ENCODE results near the gene CEP43. TPM values are rescaled to one million over a fixed set of nuclear protein-coding genes. Genes with fewer than 3 reads are reported as not detected.
"Not testable (repeated sequence)": the region's sequence is repeated elsewhere in the genome, so short reads cannot be mapped to it uniquely, and the experiment has no call there.

The CEP43 gene, protein sequence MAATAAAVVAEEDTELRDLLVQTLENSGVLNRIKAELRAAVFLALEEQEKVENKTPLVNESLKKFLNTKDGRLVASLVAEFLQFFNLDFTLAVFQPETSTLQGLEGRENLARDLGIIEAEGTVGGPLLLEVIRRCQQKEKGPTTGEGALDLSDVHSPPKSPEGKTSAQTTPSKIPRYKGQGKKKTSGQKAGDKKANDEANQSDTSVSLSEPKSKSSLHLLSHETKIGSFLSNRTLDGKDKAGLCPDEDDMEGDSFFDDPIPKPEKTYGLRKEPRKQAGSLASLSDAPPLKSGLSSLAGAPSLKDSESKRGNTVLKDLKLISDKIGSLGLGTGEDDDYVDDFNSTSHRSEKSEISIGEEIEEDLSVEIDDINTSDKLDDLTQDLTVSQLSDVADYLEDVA
- 9.9 and 19.3 TPM in 2 replicates for total RNA-seq (2014; rRNA removed; shearing (Covaris generic); ENCODE audit: low replicate concordance)

DNA sequence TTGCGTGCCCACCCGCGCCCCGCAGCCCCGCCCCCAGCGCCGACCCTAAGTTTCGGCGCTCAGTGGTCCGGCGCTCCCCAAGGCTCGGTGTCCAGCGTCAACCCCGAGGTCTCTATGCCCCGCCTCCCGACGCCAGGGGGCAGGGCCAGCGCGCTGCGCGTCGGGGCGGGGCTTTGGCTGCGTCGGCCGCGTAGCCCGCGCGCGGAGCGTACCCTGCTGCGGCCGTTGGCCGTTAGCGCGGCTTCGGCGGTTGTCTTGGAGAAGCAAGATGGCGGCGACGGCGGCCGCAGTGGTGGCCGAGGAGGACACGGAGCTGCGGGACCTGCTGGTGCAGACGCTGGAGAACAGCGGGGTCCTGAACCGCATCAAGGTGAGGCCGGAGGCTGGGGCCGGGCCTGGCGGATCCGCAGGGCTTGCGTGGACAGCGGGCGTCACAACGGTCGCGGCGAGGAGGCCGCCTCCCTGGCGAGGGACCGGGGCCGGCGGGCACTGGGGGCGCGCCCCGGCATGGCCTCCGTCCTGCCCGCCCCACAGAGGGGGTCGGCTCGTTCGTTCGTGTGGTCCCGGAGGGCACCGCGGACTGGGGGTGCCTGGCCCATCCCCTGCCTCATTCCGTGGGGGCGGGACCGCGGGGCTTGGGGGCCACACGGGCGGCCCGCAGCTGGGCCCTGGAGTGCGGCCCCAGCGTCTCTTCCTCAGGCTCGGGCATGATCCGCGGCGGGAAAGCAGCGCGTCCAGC, at the start of gene CEP43:
TSS of gene CEP43 (plus strand) at position 253 of the 739 bp plus-strand sequence. CDS start at position 269, 16 bp downstream.
- peak; percentile 89 for DNase-seq (ENCODE audit: low read depth)
- in situ Hi-C loops (cut with HindIII; ENCODE audit: low pct_unique_long_range_greater_than_20kb, low sequenced_read_pairs), result no loop called here

DNA sequence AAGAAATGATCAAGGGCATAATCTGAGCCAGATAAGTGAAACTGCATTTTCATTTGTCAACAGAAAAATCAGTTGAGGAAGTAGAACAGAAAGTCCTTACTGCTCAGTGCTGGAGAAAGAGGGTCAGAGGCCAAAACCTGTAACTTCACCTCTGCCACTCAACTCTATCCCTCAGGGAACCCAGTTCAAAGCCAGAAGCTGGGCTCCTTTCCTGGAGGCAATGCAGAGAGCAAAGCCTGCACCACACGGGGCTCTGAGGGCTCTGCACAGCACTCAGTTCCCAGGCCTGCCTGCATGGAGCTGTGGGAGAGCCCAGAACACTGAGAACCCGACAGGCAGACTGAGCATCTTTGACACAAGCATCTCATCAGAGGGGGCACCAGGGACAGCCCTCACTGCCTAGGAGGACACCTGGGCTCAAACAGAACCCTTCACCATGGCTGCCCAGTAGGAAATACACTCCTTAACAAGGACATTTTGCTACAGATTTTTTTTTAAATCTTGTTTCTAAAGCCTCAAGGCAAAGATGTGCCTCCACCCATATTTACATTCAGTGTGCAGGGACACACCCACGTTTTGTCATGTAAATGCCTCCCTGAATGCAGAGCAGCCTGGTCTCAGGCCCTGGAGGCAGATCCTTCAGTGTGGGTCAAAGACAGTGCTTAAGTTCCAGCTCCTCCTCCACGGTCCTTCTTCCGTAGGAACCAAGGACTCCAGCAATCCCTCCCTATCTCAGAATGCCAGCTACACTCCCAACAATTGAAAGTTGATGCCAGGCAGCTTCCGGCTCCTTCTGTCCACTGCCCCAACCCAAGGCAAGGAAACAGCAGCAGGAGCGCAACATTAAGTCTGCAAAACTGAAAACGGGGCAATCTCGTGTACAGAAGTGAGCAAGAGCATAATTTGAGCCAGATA, 49.4 kb upstream of the CEP43 start:
- no peak for DNase-seq (ENCODE audit: low read depth)
- in situ Hi-C loops (cut with HindIII; ENCODE audit: low pct_unique_long_range_greater_than_20kb, low sequenced_read_pairs), result no loop called here

DNA sequence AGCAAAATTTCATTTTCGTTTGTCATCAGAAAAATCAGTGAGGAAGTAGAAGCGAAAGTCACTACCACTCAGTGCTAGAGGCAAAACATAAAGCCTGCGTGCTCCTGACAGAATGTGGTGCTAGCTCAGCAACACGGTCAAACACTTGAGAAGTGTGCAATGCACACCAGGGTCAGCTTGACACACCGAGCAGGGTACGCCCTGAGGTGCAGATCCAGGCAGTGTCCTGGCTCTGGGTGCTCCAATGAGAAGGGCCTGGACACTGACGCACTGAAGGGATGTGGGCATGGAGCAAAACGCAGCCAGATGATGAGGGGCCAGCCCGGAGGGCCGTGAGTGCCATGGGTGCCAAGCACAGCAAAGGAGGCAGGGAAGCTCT, 48.8 kb upstream of the CEP43 start:
- in situ Hi-C loops (cut with HindIII; ENCODE audit: low pct_unique_long_range_greater_than_20kb, low sequenced_read_pairs), result no loop called here
- no peak for DNase-seq (ENCODE audit: low read depth)

DNA sequence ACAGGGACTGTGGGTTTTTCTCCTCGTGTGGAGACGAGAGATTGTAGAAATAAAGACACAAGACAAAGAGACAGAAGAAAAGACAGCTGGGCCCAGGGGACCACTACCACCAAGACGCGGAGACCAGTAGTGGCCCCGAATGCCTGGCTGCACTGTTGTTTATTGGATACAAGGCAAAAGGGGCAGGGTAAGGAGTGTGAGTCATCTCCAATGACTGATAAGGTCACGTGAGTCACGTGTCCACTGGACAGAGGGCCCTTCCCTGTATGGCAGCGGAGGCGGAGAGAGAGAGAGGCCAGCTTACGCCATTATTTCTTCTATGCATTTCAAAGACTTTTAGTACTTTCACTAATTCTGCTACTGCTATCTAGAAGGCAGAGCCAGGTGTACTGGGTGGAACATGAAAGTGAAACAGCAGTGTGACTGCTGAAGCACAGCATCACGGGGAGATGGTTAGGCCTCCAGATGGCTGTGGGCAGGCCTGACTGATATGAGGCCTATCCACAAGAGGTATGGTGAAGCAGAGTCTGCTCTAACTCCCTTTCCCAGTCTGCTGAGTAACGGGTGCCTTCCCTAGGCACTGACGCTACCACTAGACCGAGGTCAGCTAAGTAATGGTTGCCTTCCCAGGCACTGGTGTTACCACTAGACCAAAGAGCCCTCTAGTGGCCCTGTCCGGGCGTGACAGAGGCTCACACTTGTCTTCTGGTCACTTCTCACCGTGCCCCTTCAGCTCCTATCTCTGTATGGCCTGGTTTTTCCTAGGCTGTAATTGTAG, 48.1 kb upstream of the CEP43 start:
- peak; percentile 75 for DNase-seq (ENCODE audit: low read depth)
- in situ Hi-C loops (cut with HindIII; ENCODE audit: low pct_unique_long_range_greater_than_20kb, low sequenced_read_pairs), result not testable (repeated sequence)

DNA sequence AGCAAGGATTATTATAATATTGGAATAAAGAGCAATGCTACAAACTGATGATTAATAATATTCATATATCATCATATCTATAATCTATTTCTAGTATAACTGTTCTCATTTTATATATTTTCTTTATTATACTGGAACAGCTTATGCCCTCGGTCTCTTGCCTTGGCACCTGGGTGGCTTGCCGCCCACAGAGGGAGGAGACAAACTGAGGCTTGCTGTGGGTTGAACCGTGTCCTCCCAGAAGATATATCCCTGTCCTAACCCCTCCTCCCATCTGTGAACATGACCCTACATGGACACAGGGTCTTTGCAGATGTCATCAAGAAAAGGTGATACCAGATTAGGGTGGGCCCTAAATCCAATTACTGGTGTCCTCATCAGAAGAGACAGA, 47.5 kb upstream of the CEP43 start:
- no peak for DNase-seq (ENCODE audit: low read depth)
- in situ Hi-C loops (cut with HindIII; ENCODE audit: low pct_unique_long_range_greater_than_20kb, low sequenced_read_pairs), result no loop called here

DNA sequence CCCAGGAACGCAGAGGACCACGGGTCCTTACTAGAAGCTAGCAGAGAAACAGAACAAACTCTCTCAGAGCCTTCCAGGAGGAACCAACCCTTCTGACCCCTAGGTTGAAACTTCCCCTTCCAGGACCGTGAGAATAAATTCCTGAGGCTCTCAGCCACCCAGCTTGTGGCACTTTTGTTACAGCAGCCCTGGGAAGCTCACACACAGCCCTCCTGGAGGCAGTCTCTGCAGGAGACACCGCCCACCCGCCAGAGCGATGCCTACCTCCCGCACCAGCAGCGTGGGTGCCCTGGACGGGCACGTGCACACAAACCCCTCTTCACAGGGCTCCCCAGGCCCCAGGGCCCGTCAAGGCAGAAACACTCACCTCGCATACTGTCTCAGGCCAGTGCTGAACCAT, 47.1 kb upstream of the CEP43 start:
- no peak for DNase-seq (ENCODE audit: low read depth)
- in situ Hi-C loops (cut with HindIII; ENCODE audit: low pct_unique_long_range_greater_than_20kb, low sequenced_read_pairs), result no loop called here

DNA sequence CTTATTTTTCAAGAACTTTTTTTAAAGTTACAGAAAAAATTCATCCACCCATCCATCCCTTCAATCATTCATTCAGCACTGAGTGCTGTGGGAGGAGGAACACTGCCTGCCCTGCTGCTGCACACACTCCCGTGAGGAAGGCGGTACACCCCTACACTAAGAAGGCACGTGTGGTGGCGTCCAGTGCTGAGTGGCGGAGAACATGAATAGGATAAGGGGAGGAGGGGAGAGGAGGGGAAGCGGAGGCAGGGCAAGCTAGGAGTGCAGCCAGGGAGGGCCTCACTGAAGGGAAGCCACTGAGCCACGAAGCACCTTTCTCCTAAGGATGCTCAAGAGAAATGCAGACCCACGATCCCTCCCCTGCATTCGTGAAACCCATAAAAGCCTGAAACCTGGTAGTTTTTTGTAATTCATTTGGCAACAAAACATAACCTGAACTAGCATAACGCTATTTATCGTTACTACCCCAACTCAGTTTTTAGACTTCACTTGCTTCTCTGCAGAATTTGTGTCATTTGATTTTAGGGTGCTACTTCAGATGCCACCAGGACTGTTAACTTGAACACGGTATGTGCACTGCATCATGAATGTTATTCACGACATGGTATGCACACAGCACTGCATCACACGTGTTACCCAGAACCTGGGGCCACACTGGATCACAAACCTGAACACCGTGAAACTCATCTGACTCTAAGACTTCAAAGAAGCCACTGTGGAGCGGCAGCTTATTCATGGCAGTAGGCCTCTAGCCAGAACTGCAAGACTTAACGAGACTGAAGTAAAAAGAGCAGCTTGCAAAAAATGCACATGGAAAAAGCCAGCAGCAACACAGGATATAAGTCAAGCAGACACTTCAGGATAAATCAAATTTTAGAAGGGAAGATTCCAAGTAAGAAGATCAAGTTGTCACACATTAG, 46.4 kb upstream of the CEP43 start:
- no peak for DNase-seq (ENCODE audit: low read depth)
- in situ Hi-C loops (cut with HindIII; ENCODE audit: low pct_unique_long_range_greater_than_20kb, low sequenced_read_pairs), result no loop called here

DNA sequence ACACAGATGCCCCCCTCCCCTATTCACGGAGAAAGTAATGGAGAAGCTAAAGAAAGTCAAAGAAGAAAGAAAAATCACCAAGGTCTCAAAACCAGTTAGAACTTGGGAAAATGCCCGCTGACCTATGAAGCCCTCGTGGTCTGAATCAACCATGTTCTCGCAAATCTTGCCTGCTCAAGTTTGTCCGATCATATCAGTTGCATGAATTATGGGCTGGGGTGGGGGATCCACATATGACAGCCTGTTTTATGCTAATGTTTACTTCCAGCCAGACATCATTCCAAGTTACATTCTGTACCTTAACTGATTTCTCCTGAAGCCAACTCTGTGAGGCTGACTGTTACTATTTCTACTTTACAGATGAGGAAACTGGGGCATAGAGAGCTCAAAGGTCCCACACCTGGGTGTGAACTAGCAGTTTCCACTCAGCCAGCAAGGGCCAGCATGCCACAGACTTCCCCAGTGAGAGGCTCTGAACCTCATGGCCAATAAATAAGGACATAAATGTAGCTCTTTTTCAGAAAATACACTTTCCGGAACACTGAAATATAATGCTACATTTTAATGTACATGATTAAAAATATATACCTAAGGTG, 45.0 kb upstream of the CEP43 start:
- DNase-seq (ENCODE audit: low read depth), result no peak
- in situ Hi-C loops (cut with HindIII; ENCODE audit: low pct_unique_long_range_greater_than_20kb, low sequenced_read_pairs), result no loop called here

DNA sequence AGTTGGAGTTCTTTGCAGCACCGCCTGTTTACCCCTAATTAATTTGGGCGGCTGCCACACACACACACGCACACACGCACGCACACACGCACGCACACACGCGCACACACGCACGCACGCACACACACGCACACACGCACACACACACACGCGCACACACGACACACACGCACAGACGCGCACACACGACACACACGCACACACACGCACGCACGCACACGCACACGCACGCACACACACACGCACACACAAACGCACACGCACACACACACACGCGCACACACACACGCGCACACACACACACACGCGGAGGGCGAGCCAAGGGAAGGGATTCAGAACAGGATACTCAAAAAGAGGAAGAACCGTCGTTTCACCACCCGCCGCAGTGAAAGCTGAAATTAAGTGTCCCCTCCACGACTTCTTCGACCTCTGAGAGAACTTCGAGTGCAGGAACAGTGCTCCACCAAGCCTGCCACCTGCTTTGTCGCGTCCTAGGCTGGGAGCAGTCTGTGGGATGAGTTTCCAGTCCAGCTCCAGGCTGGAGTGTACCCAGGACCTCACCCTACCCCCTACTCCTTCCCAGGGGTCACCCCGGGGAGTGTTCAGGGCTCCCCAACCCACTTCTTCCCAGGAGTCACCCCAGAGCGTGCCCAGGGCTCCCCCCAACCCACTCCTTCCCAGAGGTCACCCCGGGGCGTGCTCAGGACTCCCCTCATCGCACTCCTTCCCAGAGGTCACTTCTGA, 43.9 kb upstream of the CEP43 start:
- peak; percentile 25 for DNase-seq (ENCODE audit: low read depth)
- in situ Hi-C loops (cut with HindIII; ENCODE audit: low pct_unique_long_range_greater_than_20kb, low sequenced_read_pairs), result no loop called here

DNA sequence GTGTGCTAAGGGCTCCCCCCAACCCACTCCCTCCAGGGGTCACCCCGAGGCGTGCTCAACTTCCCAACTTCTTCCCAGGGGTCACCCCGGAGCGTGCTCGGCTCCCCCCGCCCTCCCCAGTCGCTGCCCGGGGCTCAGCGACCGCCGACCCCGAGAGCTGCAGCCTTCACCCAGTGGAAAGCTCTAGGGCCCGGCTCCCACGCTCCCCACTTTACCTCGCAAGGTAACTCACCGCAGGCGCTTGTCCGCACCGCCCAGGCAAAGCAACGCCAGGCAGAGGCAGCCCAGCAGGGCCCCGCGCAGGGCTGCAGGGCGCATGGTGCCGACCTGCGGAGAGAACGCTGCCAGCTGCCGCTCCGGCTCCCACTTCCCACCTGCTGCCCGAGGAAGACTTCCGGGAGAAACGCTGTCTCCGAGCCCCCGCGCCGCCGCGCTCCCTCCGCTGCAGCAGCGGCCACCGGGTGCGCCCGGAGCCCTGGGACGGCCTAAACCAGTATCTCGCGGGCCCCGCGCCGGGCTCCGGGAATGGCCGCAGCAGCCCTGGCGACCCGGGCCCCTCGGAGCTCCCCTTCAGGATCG, 43.2 kb upstream of the CEP43 start:
- in situ Hi-C loops (cut with HindIII; ENCODE audit: low pct_unique_long_range_greater_than_20kb, low sequenced_read_pairs), result no loop called here
- DNase-seq (ENCODE audit: low read depth), result no peak

DNA sequence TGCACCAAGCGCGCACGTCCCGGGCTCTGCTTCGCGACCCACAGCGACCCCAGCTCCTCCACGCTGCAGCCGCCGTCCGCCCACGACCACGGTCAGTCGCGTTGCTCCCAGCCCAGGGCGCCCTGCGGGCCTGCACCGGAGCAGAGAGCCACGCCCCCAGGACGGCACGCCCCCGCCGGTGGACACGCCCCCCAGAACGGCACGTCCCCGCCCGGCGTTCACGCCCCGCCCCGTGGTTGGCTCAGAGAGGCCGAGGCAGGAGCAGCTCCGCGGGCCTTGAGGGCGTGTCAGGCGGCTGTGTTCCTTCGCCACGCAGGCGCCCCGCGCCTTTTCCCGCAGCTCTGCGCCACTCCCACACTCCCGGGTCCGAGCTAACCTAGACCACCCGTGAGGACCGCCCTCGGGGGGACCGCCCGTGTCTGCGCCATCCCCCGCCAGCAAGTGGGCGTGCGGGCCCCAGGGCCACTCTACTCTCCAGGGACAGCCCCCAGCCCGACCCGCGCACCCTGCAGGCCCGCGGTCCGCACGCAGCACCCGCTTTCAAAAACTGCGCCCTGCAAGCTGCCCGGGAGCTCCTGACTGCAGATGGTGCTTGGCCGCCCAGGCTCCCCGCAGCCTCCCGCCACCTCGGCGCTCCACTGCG, 42.6 kb upstream of the CEP43 start, which contains the start of gene RNASET2:
TSS of gene RNASET2 (minus strand) at position 107 of the 643 bp plus-strand sequence. CDS start 368 bp downstream, outside the sequence.
- DNase-seq (ENCODE audit: low read depth), result peak; percentile 78
- in situ Hi-C loops (cut with HindIII; ENCODE audit: low pct_unique_long_range_greater_than_20kb, low sequenced_read_pairs), result no loop called here

DNA sequence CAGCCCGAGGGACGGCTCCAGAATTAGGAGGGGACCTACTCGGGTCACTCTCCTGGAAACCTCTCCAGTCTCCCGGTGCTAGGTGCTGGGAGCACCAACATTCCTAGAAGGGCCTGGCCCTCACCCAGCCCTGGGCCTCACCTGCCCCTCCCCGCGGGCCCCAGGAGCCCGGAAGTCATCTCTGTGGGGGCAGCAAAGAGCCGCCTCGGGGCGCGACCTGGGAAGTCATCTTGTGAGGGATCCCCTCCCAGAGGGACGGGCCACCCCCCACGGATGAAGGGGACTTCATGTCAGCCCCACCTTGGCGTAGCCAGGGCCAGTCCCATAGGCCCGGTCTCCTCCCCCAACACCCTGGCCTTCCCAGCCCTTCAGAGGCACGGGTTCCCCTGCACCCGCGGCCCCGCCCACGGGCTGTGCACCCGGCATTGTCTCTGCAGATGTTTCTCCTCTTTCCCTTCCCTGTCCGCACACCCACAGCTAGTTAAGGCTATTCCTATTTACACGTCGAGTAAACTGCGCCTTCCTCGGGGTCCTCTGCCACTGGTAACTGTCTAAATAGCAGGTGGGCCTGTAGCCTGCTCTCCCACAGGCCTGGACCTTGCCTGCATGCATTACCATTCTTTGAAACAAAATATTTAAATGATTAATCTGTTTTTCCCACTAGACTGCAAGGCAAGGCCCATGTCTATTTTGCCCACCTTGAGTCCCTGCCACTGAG, 42.0 kb upstream of the CEP43 start:
- in situ Hi-C loops (cut with HindIII; ENCODE audit: low pct_unique_long_range_greater_than_20kb, low sequenced_read_pairs), result no loop called here
- DNase-seq (ENCODE audit: low read depth), result peak; percentile 74

DNA sequence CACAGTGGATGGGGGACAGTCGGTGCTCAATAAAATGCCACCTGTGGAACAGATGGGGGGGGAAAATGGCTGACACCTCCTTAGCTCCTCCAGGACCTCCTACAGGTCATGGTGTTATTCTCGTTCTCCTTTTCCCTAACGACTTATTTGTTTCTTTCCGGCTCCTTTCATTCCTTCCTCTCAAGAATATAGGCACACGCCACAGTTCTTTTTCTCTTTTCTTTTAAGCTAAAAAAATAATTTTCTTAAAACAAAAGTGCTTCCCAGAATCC, 41.5 kb upstream of the CEP43 start:
- in situ Hi-C loops (cut with HindIII; ENCODE audit: low pct_unique_long_range_greater_than_20kb, low sequenced_read_pairs), result no loop called here
- DNase-seq (ENCODE audit: low read depth), result peak; percentile 4

DNA sequence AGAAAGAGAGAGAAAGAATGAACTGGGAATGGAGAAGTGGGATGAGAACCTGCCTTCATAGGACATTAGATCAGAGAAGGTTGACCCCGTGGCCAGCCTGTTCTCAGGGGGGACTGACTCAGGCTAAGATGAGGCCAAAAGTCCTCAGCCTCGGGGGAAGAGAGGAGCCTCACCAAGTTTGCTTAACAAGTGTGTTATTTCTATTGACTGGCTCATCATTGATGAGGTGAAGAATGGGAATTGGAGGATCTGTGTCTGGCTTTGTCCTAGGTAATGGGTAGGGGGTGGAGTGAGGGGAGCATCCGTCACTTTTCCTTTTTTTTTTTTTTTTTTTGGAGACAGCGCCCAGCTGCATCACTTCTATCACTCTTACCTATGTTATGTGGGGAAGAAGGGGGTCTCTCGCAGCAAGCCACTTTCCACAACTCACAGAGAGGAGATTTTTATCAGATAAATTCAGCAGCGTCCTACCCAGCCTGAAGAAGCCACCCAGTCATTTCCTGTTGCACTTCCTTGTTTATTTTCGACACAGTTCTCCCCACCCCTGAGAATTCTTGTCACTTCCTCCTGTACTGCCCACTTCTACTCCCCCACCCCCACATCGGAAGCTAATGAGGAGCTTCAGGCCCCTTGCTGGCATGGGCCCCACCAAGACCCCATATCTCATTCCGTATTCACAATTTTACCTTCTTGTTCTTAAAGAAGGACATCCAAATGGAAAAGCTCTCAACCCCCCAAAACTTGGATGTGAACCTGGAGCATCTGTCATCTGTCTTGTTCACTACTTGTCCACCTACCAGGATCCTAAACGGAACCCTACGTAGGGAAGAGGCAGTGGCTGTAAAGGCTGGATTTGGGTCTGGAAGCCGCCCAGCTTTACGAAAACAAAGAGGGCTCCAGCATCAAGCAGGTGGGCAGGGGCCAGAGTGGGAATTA, 40.0 kb upstream of the CEP43 start:
- in situ Hi-C loops (cut with HindIII; ENCODE audit: low pct_unique_long_range_greater_than_20kb, low sequenced_read_pairs), result no loop called here
- DNase-seq (ENCODE audit: low read depth), result no peak

Data from Caki2 (cell line).